GM18499 (cell line): ENCODE results near the gene NPAS2.

Experiments used
- ATAC-seq: cut with Tn5 transposase; IDR thresholded peaks from one replicate; pipeline ENCODE4 v1.9.1; 2021; ENCODE audit warnings: moderate number of reproducible peaks; ENCODE audit not compliant: insufficient read depth, unreplicated experiment

The NPAS2 gene

DNA sequence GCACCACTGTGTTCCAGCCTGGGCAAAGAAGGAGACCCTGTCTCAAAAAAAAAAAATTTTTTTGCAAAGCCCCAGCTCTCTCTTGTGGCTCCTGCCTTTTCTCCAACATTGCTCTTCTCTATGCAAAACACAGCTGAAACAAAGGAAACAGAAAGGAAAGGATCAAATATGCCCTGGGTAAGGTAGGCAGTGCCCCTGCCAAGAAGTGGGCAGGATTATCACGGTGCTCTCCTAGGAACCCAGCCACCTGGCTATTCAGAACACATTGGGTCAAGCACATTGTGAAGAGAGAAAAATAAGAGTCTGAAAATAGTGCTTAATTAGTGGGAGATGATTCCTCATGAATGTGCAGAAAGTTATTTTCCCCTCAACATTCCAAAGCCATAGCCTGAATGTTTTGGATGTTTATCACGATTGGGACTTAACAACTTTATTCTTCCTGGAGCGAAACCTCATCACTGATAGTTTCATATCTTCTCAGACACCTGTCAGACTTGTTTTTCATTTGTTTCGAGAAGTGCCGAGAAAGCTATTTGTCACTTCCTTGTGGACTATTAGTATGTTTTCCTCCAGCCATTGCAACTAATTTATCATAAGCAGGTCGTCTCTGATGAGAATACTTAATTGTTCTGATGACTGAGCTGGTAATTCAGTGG is 139.4 kb downstream of the NPAS2 start:
- ATAC-seq, result no peak

DNA sequence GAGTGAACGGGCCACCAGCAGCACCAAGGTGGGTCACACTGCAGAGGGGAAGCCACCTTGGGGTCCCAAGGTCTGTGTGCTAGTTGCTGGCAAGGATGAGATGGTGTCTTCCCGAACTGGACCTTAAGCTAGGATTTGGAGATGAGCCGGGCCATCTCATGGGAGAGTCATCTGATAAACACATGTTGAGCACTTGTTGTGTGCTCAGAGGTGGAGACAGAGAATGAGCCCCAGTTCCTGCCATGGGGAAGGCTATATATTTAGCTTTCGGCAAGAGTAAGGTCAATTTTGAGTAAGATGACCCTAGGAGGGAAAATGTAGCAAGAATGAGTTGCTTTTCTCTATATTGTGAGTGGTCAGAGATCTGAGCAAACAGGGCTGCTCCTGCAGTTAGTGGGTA is 140.7 kb downstream of the NPAS2 start:
- ATAC-seq, result no peak

DNA sequence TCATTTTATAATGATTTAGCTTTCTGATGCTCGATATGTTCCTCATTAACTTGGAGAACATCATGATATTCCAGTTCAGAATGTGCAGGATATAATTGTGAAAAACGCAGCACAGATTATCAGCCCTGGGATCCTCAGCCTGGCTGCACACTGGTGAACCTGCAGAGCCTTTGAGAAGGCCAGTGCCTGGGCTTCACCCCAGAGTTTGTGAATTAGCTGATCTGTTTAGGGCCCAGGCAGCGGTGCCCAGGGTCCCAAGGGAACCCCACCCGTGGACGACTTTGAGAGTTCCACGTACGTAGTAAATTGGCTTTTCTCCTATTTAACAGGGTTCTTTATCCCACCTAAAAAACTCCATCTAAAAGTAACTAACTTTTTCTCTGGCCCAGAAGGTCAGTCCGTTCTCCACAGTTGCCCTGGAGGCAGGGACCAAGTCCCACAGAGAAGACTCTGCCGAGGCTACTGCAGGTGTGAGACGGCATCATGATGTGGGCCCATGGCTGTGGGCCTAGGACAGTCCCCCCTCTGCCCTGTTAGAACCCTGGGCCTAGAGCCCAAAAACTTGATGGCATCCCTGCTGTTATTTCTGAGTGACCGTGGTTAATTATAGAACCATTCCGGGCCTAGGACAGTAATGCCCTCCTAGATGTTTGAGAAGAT is 142.6 kb downstream of the NPAS2 start:
- no peak for ATAC-seq

DNA sequence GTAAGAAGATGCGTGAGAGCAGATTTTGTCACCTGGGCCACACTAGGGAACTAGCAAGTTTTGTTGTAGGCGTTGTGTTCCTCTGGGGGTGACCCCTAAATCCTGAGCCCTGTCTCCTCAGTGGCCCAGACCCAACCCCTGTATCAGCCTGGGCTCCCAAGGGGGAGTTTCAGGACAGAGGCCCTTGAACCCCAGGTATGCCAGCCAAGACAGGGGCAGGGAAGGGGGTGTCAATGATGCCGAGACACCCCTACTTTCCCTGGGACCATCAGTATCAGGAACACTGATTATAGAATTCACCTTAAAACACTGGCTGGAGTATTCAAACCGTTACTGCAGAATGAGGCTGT is 143.1 kb downstream of the NPAS2 start:
- no peak for ATAC-seq

DNA sequence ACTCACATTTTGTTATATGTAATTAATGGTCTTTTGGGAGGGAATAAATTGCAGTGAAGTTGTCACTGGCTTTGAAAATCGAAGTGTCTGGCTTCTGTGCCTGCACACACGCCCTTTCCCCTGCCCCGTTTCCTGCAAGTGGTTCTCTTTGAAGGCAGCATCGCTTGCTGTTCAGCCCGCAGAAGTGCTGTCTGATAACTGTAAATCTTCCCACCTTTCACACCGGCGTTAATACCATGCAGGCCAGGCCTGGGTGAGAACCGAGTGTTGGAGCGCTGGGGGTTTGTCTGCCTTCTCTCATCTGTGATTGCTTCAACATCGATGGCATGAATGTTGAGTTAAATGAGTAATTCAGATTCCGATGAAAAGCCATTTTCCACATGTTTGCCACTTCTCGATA is 144.3 kb downstream of the NPAS2 start:
- no peak for ATAC-seq

DNA sequence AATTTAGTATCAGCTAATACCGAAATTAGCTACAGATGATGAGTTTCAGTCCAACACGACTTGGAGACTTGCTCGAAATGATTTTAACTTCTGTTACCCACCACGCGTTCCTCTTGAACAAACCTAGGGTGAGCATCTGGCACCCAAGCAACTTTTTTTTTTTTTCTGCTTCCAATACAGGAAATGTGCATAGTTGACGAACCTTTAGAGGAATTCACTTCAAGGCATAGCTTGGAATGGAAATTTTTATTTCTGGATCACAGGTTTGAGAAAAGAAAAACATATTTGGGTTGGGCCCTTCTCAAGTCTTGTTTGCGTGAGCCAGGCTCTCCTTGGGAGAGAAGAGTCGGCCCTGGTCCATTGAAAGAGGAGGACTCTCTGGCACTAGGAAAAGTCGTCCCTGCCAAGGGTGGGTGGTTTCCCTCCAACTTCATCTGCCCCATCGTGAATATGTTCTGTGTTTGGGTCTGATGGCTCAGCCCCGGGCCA is 144.8 kb downstream of the NPAS2 start:
- no peak for ATAC-seq

DNA sequence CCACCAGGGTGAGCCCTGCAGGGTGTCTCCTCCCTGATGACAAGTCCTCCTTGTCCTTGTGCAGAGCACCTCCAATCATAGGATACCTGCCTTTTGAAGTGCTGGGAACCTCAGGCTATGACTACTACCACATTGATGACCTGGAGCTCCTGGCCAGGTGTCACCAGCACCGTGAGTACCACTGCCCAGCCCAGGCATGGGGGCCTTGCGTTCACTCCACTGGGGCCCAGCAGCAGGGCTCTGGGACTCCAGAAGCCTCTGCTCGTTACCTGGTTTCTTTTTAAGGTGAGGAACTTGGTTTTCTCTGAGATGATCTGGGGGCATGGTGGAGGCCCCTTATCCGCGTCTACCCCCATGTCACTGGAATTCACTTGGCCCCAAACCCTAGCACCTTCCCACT is 145.7 kb downstream of the NPAS2 start:
- no peak for ATAC-seq

DNA sequence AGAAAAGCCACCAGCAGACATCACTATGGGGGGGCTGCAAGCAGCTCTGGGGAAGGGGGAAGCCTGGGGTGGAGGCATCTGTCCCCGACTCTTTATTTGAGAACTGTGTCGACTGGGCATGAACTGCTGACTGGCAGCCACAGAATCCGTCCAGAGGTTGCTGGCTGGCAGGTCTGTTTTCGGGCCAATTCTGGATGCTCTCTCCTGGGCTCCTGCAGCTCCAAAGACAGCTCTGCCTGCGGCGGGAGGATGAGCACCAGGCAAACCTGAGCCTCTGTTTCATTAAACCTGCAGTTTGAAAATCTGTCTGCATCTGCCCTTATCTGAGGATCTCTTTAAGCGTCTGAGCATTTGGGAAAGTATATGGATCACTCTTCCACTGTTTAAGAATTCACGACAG is 147.8 kb downstream of the NPAS2 start:
- no peak for ATAC-seq

DNA sequence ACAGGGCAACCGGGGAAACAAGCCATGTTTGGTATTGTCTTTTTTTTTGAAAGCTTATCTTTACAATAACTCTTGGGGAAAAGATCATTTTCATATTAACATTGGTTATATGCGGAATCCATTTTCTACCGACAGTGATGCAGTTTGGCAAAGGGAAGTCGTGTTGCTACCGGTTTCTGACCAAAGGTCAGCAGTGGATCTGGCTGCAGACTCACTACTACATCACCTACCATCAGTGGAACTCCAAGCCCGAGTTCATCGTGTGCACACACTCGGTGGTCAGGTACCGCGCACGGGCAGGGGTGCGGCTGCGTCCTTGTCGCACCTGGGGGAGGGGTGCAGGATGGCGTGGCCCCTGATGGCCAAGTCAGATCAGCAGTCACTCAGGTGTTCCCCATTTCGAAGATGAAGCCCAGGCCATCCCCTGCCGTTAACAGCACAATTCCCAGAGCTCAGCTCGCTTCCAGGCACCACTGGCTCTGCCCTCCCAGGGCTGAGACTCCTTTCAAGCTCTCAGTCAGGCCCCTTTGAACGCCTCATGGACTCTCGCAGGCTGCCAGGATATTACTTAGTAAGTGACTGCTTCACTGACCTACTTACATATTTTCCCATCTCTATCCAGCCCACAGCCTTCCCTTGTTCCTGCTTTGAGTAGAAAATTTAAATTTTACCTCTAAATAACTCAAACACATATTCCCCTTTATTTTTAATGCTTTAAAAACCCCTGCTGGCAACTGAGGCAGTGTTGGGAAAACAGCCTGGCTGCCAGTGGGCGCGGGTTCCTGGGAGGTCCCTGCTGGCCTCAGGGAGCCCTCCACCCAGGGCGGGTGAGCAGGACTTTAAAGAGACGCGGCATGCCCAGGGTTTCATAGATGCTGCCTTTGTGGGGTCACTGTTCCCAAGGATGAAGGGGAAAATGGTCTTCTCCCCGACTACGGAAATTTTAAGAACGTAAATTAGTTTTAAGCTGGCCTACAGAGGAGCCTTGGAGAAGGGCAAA is 148.5 kb downstream of the NPAS2 start:
- ATAC-seq, result no peak

DNA sequence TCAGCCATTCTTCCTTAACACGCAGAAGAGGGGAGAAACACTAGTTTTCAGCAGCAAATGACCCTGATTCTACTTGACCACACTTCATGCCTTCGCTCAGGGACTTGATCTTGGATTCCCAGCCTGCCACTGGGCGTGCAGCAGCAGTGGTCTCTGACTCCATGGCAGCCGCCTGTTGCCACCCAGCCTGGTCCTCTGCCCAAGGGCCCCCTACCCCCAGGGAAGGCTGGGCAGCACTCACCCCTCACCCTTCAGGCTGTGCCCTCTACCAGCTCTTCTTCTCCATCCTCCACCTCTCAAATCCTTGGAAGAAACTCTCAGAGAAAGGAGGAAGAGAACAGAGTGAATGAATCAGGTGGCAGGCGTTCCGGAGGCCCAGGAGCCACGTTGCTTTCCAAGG is 150.1 kb downstream of the NPAS2 start:
- ATAC-seq, result no peak

DNA sequence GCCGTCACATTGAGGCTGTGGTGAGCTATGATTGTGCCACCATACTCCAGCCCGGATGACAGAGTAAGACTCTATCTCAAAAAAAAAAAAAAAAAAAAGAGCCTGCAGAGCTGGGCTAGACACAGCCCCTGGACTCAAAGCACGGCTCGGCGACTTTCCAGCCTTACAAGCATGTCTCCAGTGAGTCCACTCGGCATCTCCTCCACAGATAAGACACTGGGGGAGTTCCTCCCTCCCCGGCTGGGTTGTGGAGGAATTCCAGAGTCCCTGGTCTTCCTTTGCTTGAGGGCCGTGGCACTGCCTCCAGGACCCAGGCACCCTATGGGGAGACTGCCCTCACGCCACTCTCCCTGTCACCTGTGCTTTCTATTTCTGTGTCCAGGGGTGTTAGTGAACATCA is 151.3 kb downstream of the NPAS2 start:
- no peak for ATAC-seq

DNA sequence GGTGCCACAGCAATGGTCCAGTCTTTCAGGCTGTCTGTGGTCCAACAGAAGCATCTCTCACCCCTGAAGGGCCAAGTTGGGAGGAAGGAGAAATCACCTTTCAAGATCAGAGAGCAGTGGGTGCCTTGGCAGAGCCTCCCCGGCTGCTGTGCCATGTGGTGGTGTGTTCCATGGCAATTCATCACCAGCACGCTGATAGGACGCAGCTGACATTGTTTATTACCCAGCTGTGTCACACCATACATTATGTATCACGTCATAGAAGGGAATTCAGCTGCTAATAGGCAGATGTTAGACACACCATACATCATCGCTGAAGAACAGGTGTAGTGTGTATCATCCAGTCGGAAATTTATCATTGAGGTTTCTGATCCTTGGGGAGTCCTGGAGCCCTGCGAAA is 152.5 kb downstream of the NPAS2 start:
- ATAC-seq, result no peak

DNA sequence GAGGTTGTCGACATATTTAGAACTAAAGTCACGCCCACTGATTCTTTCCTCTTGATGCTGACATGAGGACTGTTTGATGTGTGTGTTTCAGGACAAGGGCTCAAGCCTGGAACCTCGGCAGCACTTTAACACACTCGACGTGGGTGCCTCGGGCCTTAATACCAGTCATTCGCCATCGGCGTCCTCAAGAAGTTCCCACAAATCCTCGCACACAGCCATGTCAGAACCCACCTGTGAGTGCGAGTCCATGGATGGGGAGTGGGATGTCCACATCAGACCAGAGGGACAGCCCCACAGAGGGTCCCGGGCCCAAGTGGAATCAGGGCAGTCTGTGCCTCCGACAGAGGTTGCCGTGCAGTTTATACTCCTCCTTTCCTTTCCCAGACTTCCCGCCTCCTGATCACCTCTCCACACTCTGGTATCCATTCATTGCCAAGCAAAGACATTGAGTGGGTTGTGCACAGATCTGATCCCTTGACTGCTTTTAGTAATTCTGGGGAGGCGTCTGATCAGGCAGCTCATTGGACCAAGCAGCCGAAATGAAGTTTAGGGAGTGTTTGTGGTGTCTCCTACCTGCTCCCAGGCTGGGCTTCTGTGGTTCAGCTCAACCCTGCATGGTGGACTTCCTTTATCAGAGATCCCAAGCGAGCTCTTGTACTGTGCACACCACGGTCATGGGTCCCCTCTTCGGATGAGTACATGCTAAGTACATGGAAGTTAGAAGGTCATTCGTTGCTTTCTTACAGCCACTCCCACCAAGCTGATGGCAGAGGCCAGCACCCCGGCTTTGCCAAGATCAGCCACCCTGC is 155.0 kb downstream of the NPAS2 start:
- no peak for ATAC-seq

DNA sequence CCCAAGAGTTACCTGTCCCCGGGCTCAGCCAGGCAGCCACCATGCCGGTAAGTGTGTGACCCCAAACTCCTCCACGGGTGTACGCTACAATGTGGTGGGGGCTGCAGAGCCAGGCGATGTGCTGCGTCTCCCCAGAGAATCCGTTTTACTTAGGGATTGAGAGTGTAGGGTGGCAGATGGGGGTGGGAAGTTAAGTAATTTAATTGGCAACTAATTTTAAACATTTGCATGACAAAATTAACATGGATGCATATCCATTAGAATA is 155.5 kb downstream of the NPAS2 start:
- no peak for ATAC-seq

DNA sequence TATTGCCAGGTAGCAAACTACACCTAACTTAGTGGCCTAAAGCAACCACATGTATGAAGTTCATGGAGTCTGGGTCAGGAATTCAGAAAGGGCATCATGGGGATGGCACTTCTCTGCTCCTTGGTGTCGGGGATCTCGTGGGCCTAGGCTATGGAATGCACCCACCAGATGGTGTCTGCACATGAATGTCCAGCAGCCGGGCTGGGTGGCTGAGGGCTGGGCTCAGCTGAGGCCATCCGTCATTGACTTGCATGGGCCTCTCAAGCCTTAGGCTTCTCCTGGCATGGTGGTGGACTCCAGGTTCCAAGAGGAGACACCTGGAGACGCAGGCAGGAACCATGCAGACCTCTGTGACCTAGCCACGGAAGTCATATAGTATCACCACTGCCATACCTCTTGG is 156.1 kb downstream of the NPAS2 start:
- no peak for ATAC-seq

DNA sequence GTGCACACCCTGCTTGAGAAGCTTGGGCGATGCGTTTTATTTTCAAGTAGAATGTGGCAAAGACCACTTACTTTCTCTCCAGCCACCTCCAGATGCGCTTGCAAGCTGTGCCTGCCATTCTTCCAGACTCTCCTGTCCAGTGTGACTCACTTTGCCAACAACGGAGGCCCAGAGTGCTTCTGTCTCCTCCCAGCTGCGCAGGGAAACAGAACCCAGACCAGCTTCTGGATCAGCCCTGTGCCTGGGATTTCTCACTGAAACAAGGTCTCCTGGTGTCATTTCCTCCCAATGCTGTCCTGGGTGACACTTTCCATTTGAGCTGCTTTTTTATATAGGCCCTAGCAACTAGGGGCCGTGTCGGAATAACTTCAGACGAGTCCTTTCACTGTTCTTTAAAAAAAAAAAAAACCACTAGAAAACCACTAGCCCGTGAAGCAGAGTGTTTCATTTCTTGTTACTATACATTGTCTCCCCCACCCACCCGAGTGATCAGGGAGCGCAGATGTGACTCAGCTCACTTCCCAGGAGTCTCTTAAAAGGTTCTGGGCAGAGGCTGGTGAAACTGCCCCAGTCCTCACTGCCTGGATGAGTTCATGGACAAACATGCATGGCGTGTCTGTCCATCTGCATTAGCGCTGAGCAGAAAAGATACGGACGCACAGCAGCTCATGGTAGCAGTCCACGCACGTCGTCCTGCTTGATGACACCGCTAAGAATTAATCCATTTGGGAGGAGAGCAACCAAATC is 156.9 kb downstream of the NPAS2 start:
- ATAC-seq, result peak; percentile 81

DNA sequence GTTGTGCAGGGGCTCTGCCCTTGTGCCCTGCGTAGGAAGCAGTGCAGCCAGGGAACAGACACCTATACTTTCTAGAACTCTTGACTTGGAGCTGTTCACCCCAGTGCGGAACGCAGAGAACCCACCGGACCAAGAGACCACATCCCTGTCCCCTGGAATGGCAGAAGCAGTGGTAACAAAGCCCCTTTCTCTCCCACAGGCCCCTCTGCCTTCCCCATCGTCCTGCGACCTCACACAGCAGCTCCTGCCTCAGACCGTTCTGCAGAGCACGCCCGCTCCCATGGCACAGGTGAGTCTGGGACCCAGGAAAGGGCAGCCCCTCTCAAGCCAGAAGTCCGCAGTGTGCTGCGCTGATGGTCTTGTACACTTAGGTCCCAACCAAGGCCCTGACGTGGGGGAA is 157.6 kb downstream of the NPAS2 start:
- no peak for ATAC-seq

DNA sequence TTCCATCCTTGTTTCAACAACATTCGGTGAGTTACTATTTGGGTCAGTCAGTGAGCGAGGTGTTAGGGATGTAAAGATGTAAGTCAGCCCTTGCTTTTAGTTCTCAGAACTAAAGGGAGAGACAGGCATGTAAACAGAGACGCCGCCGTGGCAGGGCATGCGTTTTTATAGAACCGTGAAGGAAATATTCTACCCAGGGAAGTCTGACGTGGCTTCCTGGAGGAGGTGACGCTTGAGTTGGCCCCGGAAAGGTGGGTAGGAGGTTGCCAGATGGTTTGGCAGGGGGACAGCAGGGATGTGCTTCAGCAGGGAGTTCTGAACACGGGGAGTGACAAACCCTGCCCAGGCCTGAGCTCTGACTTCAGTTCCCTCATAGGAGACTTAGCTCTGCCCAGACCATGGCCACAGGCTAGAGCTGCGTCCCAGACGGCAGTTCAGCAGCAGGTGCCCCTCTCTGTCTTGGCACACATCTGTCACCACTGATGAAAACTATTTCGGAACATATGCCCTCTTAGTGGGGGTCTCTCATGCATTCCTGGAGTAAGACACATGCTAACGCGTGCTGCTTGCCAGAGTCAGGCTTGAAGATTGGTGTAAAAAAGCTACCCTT is 158.7 kb downstream of the NPAS2 start:
- ATAC-seq, result no peak

DNA sequence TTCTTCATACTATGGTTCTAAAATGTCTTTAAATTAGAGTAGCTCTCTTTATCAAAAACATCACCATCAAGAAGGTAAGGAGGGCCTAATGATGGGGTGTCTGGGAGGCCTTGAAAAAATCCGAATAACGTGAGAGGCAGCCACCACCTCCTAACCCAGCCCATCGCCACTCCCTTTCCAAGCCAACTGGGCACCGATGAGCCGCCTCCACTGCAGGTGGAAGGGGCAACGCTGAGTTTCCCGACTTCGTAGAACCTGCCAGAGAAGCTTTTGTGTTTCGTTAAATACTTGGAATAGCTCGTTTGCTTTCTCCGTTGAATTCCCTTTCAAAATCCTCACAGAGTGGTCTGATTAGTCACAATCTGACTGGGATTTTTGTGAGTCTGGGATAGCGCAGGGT is 160.1 kb downstream of the NPAS2 start:
- ATAC-seq, result no peak

DNA sequence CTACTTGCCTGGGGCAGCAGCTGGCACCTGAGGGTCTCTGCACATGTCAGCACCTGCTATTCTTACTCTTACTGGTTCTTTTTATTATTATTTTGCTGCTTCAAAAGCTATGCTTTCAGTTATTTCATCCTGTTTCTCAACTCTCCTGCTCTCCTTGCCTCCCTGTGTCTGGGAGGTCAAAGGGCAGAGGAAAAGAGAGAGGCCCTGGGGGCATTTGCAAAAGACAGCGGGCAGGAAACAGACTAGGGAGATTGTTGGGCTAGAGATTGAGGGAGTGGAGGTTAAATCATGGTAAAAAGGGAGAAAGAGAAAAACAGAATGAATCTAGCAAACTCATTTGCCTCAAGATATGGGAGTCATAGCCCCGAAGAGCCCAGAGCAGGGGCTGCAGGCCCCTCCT is 161.1 kb downstream of the NPAS2 start:
- no peak for ATAC-seq
